Upper lobe of left lung (tissue), 6 donors: ENCODE results near the gene EVI5L. TPM values are rescaled to one million over a fixed set of nuclear protein-coding genes. Genes with fewer than 3 reads are reported as not detected.

Experiments
- ATAC-seq, 2 donors: fragments of 200-7000 bp; cut with Tn5 transposase; one replicate each; pipeline ENCODE4 v1.9.1; 2022; ENCODE audit warnings: mild to moderate bottlenecking in 2 of 2, moderate library complexity in 2 of 2; ENCODE audit not compliant: low FRiP score in 2 of 2
- DNase-seq, 2 donors: peaks; one replicate each; pipeline ENCODE4 v3.0.0-alpha.2; 2019 to 2020
- H3K27ac ChIP-seq, 4 donors: fragments of 200-600 bp; sonication (generic); one replicate each; pipeline ENCODE4 v1.5.1; 2016 to 2019
- H3K27me3 ChIP-seq, 4 donors: fragments of 200-600 bp; sonication (generic); one replicate each; pipeline ENCODE4 v1.5.1; 2017 to 2019
- H3K36me3 ChIP-seq, 4 donors: fragments of 200-600 bp; sonication (generic); one replicate each; pipeline ENCODE4 v1.5.1; 2016 to 2019
- H3K4me1 ChIP-seq, 4 donors: fragments of 200-600 bp; sonication (generic); one replicate each; pipeline ENCODE4 v1.5.1; 2018 to 2019
- H3K4me3 ChIP-seq, 4 donors: fragments of 200-600 bp; sonication (generic); one replicate each; pipeline ENCODE4 v1.5.1; 2017 to 2019; ENCODE audit warnings: mild to moderate bottlenecking in 2 of 4, moderate library complexity in 1 of 4
- H3K9me3 ChIP-seq, 4 donors: fragments of 200-600 bp; sonication (generic); one replicate each; pipeline ENCODE4 v1.5.1; 2018 to 2019
- CTCF ChIP-seq, 6 experiments: fragments of 450-650 bp in 4 of 6; fragments of 200-600 bp in 2 of 6; sonication (generic) in 2 of 6; IDR thresholded peaks; one replicate each; pipeline ENCODE4 v1.5.1; 2016 to 2019; ENCODE audit warnings: antibody characterized with exemption in 6 of 6
- EP300 ChIP-seq, 4 donors: sonication (generic); formaldehyde crosslinking; IDR thresholded peaks; one replicate each; pipeline ENCODE4 v1.5.1; 2017; ENCODE audit warnings: antibody characterized with exemption in 4 of 4, control low read depth in 2 of 4
- POLR2A ChIP-seq, 4 donors: fragments of 450-650 bp; IDR thresholded peaks; one replicate each; pipeline ENCODE4 v1.5.1; 2016 to 2017; ENCODE audit warnings: antibody characterized with exemption in 4 of 4, mild to moderate bottlenecking in 2 of 4
- POLR2AphosphoS5 ChIP-seq, 2 donors: sonication (generic); formaldehyde crosslinking; IDR thresholded peaks; one replicate each; pipeline ENCODE4 v1.5.1; 2017; ENCODE audit warnings: antibody characterized with exemption in 2 of 2
- WGBS, 2 donors: methylation state at CpG; one replicate each; pipeline ENCODE4 v1.1.5; 2017 to 2018; 5-methylcytosine and 5-hydroxymethylcytosine counted together
- total RNA-seq, 6 donors: library from RNA; depleted of rRNA in 4 of 6; stranded (reverse); fragments of >200 nt in 4 of 6; gene quantifications; one replicate each; pipeline versions ENCODE4 v1.1.0 to v1.2.1, GENCODE V29; 2016 to 2021
- donor health status: DM: no; HTN: no; CAD: no; lungs with moderate emphysema.
- donor health status: DM: no; HTN: yes; CAD: no; lungs with severe emphysema.

EVI5L gene
- total RNA-seq, 6 donors from 2014 or later = 12.0 to 24.1 (median 15.6) TPM

GRCh38 chr19:7849631-7849999 lies 19.6 kb downstream of the EVI5L start:
- Histone ChIP-seq H3K9me3 (no peaks in the 10 kb centered on the region), H3K27ac (no peak overlapping the region), H3K4me1 (peaks cover 0 to 10% (median 7%) of the 10 kb centered on the region in 4 donors), H3K27me3 (no peaks in the 10 kb centered on the region), H3K4me3 (no peak overlapping the region), H3K36me3 (peaks cover 0 to 3% (median 0%) of the 10 kb centered on the region in 4 donors)
- 94 to 96% methylated on average over 9 of the region's 9 CpGs for WGBS, 2 donors
- TF ChIP-seq POLR2A (IDR thresholded peaks at IDR 0.05) (no peak), EP300 (IDR thresholded peaks at IDR 0.05) (no peak), POLR2AphosphoS5 (IDR thresholded peaks at IDR 0.05) (no peak), CTCF (IDR thresholded peaks at IDR 0.05) (no peak)
- DNase-seq = no peak
- ATAC-seq = no peak

GRCh38 chr19:7850000-7850813 lies 20.2 kb downstream of the EVI5L start:
- Histone ChIP-seq H3K27ac (peak overlapping the region in 3 of 4 donors; percentile 2 to 40 (median 22)), H3K4me1 (peaks cover 0 to 10% (median 7%) of the 10 kb centered on the region in 4 donors), H3K9me3 (no peaks in the 10 kb centered on the region), H3K36me3 (peaks cover 0 to 3% (median 0%) of the 10 kb centered on the region in 4 donors), H3K4me3 (no peak overlapping the region), H3K27me3 (no peaks in the 10 kb centered on the region)
- ATAC-seq = peak; percentile 9 to 59
- WGBS, 2 donors = 75 to 89% methylated on average over 12 to 24 of the region's 25 CpGs
- TF ChIP-seq CTCF (IDR thresholded peaks at IDR 0.05) = no peak
- no peak for TF ChIP-seq EP300 (IDR thresholded peaks at IDR 0.05)
- TF ChIP-seq POLR2A (IDR thresholded peaks at IDR 0.05) = no peak
- no peak for TF ChIP-seq POLR2AphosphoS5 (IDR thresholded peaks at IDR 0.05)
- peak; percentile 38 to 81 for DNase-seq

GRCh38 chr19:7850945-7851622 lies 21.1 kb downstream of the EVI5L start:
- ATAC-seq = no peak
- no peak for DNase-seq

More at GRCh38 chr19:7850945-7851622, 21.1 kb downstream of the EVI5L start:
- Histone ChIP-seq H3K27ac (peak overlapping the region in 3 of 4 donors; percentile 2 to 40 (median 22)), H3K4me3 (no peak overlapping the region), H3K9me3 (no peaks in the 10 kb centered on the region), H3K27me3 (no peaks in the 10 kb centered on the region), H3K36me3 (peaks cover 0 to 3% (median 0%) of the 10 kb centered on the region in 4 donors), H3K4me1 (peaks cover 0 to 10% (median 7%) of the 10 kb centered on the region in 4 donors)
- WGBS, 2 donors = 93% methylated on average over 9 to 15 of the region's 19 CpGs
- TF ChIP-seq EP300 (IDR thresholded peaks at IDR 0.05) (no peak), CTCF (IDR thresholded peaks at IDR 0.05) (no peak), POLR2A (IDR thresholded peaks at IDR 0.05) (no peak), POLR2AphosphoS5 (IDR thresholded peaks at IDR 0.05) (no peak)
